ENCODE data around the gene MYRF.

Gene MYRF

GRCh38 chr11:61731211-61731951, 21.1 kb upstream of the MYRF start:
- no peak overlapping the region for H3K27ac ChIP-seq (ENCODE audit: low read depth, low read length)
- H3K4me3 ChIP-seq (ENCODE audit: low read depth, low read length), result no peak overlapping the region
- no peaks in the 10 kb centered on the region for H3K4me1 ChIP-seq (ENCODE audit: control insufficient read depth, insufficient read depth, low read length)
- peaks cover 22% of the 10 kb centered on the region for H3K36me3 ChIP-seq (ENCODE audit: control insufficient read depth, insufficient read depth, low read length)
- no peaks in the 10 kb centered on the region for H3K27me3 ChIP-seq (ENCODE audit: control insufficient read depth, insufficient read depth, low read length)
- H3K9ac ChIP-seq (ENCODE audit: low read depth, low read length), result no peak overlapping the region
- H3K9me3 ChIP-seq (ENCODE audit: control insufficient read depth, insufficient read depth, low read length), result no peaks in the 10 kb centered on the region

GRCh38 chr11:61731952-61732675, 20.3 kb upstream of the MYRF start:
- H3K9me3 ChIP-seq (ENCODE audit: control insufficient read depth, insufficient read depth, low read length), result no peaks in the 10 kb centered on the region
- no peak overlapping the region for H3K27ac ChIP-seq (ENCODE audit: low read depth, low read length)
- no peaks in the 10 kb centered on the region for H3K4me1 ChIP-seq (ENCODE audit: control insufficient read depth, insufficient read depth, low read length)
- H3K9ac ChIP-seq (ENCODE audit: low read depth, low read length), result no peak overlapping the region
- H3K36me3 ChIP-seq (ENCODE audit: control insufficient read depth, insufficient read depth, low read length), result peaks cover 27% of the 10 kb centered on the region
- H3K4me3 ChIP-seq (ENCODE audit: low read depth, low read length), result no peak overlapping the region
- no peaks in the 10 kb centered on the region for H3K27me3 ChIP-seq (ENCODE audit: control insufficient read depth, insufficient read depth, low read length)

- no peaks in the 10 kb centered on the region for H3K4me1 ChIP-seq (ENCODE audit: control insufficient read depth, insufficient read depth, low read length)
- H3K27me3 ChIP-seq (ENCODE audit: control insufficient read depth, insufficient read depth, low read length), result no peaks in the 10 kb centered on the region
- peaks cover 27% of the 10 kb centered on the region for H3K36me3 ChIP-seq (ENCODE audit: control insufficient read depth, insufficient read depth, low read length)
- no peaks in the 10 kb centered on the region for H3K9me3 ChIP-seq (ENCODE audit: control insufficient read depth, insufficient read depth, low read length)
- H3K4me3 ChIP-seq (ENCODE audit: low read depth, low read length), result no peak overlapping the region
- H3K27ac ChIP-seq (ENCODE audit: low read depth, low read length), result no peak overlapping the region
- H3K9ac ChIP-seq (ENCODE audit: low read depth, low read length), result no peak overlapping the region
Observed at GRCh38 chr11:61732705-61733104, 19.7 kb upstream of the MYRF start.

- H3K36me3 ChIP-seq (ENCODE audit: control insufficient read depth, insufficient read depth, low read length), result peaks cover 29% of the 10 kb centered on the region
- no peak overlapping the region for H3K27ac ChIP-seq (ENCODE audit: low read depth, low read length)
Observed at GRCh38 chr11:61733120-61733978, 19.1 kb upstream of the MYRF start.

GRCh38 chr11:61734767-61735166, 17.7 kb upstream of the MYRF start:
- Histone ChIP-seq H3K9ac (ENCODE audit: low read depth, low read length) (no peak overlapping the region), H3K36me3 (ENCODE audit: control insufficient read depth, insufficient read depth, low read length) (peaks cover 22% of the 10 kb centered on the region), H3K9me3 (ENCODE audit: control insufficient read depth, insufficient read depth, low read length) (no peaks in the 10 kb centered on the region), H3K4me1 (ENCODE audit: control insufficient read depth, insufficient read depth, low read length) (0 out of 2 replicates have a peak, but pooled peaks cover 2% of the 10 kb centered on the region), H3K27ac (ENCODE audit: low read depth, low read length) (no peak overlapping the region), H3K27me3 (ENCODE audit: control insufficient read depth, insufficient read depth, low read length) (no peaks in the 10 kb centered on the region), H3K4me3 (ENCODE audit: low read depth, low read length) (no peak overlapping the region)

More at GRCh38 chr11:61733120-61733978, 19.1 kb upstream of the MYRF start:
- Histone ChIP-seq H3K27me3 (ENCODE audit: control insufficient read depth, insufficient read depth, low read length) (no peaks in the 10 kb centered on the region), H3K4me1 (ENCODE audit: control insufficient read depth, insufficient read depth, low read length) (no peaks in the 10 kb centered on the region), H3K9me3 (ENCODE audit: control insufficient read depth, insufficient read depth, low read length) (no peaks in the 10 kb centered on the region), H3K9ac (ENCODE audit: low read depth, low read length) (no peak overlapping the region), H3K4me3 (ENCODE audit: low read depth, low read length) (no peak overlapping the region)

- no peak overlapping the region for H3K4me3 ChIP-seq (ENCODE audit: low read depth, low read length)
- no peaks in the 10 kb centered on the region for H3K9me3 ChIP-seq (ENCODE audit: control insufficient read depth, insufficient read depth, low read length)
- no peak overlapping the region for H3K27ac ChIP-seq (ENCODE audit: low read depth, low read length)
- H3K36me3 ChIP-seq (ENCODE audit: control insufficient read depth, insufficient read depth, low read length), result peaks cover 22% of the 10 kb centered on the region
- H3K4me1 ChIP-seq (ENCODE audit: control insufficient read depth, insufficient read depth, low read length), result 0 out of 2 replicates have a peak, but pooled peaks cover 3% of the 10 kb centered on the region
- no peak overlapping the region for H3K9ac ChIP-seq (ENCODE audit: low read depth, low read length)
- no peaks in the 10 kb centered on the region for H3K27me3 ChIP-seq (ENCODE audit: control insufficient read depth, insufficient read depth, low read length)
Observed at GRCh38 chr11:61735391-61735790, 17.0 kb upstream of the MYRF start.

- H3K4me3 ChIP-seq (ENCODE audit: low read depth, low read length), result no peak overlapping the region
- H3K4me1 ChIP-seq (ENCODE audit: control insufficient read depth, insufficient read depth, low read length), result 0 out of 2 replicates have a peak, but pooled peaks cover 3% of the 10 kb centered on the region
- H3K27ac ChIP-seq (ENCODE audit: low read depth, low read length), result no peak overlapping the region
- H3K9me3 ChIP-seq (ENCODE audit: control insufficient read depth, insufficient read depth, low read length), result no peaks in the 10 kb centered on the region
- H3K9ac ChIP-seq (ENCODE audit: low read depth, low read length), result no peak overlapping the region
- H3K27me3 ChIP-seq (ENCODE audit: control insufficient read depth, insufficient read depth, low read length), result no peaks in the 10 kb centered on the region
- H3K36me3 ChIP-seq (ENCODE audit: control insufficient read depth, insufficient read depth, low read length), result peaks cover 30% of the 10 kb centered on the region
Observed at GRCh38 chr11:61736310-61736709, 16.1 kb upstream of the MYRF start.

- no peak overlapping the region for H3K9ac ChIP-seq (ENCODE audit: low read depth, low read length)
- no peaks in the 10 kb centered on the region for H3K9me3 ChIP-seq (ENCODE audit: control insufficient read depth, insufficient read depth, low read length)
- H3K36me3 ChIP-seq (ENCODE audit: control insufficient read depth, insufficient read depth, low read length), result peaks cover 36% of the 10 kb centered on the region
- 0 out of 2 replicates have a peak, but pooled peaks cover 3% of the 10 kb centered on the region for H3K4me1 ChIP-seq (ENCODE audit: control insufficient read depth, insufficient read depth, low read length)
- no peaks in the 10 kb centered on the region for H3K27me3 ChIP-seq (ENCODE audit: control insufficient read depth, insufficient read depth, low read length)
- no peak overlapping the region for H3K4me3 ChIP-seq (ENCODE audit: low read depth, low read length)
- no peak overlapping the region for H3K27ac ChIP-seq (ENCODE audit: low read depth, low read length)
Observed at GRCh38 chr11:61737131-61737530, 15.3 kb upstream of the MYRF start.

GRCh38 chr11:61737636-61738386, 14.6 kb upstream of the MYRF start:
- Histone ChIP-seq H3K4me1 (ENCODE audit: control insufficient read depth, insufficient read depth, low read length) (0 out of 2 replicates have a peak, but pooled peaks cover 3% of the 10 kb centered on the region), H3K36me3 (ENCODE audit: control insufficient read depth, insufficient read depth, low read length) (peaks cover 37% of the 10 kb centered on the region), H3K9ac (ENCODE audit: low read depth, low read length) (no peak overlapping the region), H3K4me3 (ENCODE audit: low read depth, low read length) (no peak overlapping the region), H3K27ac (ENCODE audit: low read depth, low read length) (no peak overlapping the region), H3K9me3 (ENCODE audit: control insufficient read depth, insufficient read depth, low read length) (no peaks in the 10 kb centered on the region), H3K27me3 (ENCODE audit: control insufficient read depth, insufficient read depth, low read length) (no peaks in the 10 kb centered on the region)

- Histone ChIP-seq H3K36me3 (ENCODE audit: control insufficient read depth, insufficient read depth, low read length) (peaks cover 37% of the 10 kb centered on the region), H3K27me3 (ENCODE audit: control insufficient read depth, insufficient read depth, low read length) (no peaks in the 10 kb centered on the region), H3K27ac (ENCODE audit: low read depth, low read length) (no peak overlapping the region), H3K9me3 (ENCODE audit: control insufficient read depth, insufficient read depth, low read length) (no peaks in the 10 kb centered on the region), H3K4me3 (ENCODE audit: low read depth, low read length) (no peak overlapping the region), H3K9ac (ENCODE audit: low read depth, low read length) (no peak overlapping the region), H3K4me1 (ENCODE audit: control insufficient read depth, insufficient read depth, low read length) (0 out of 2 replicates have a peak, but pooled peaks cover 3% of the 10 kb centered on the region)
Observed at GRCh38 chr11:61738776-61739175, 13.7 kb upstream of the MYRF start.
